ENCODE data around the gene SCYGR2.

GRCh38 chr2:227582369-227582768 is 16.3 kb upstream of the SCYGR2 start:
- no peak for TF ChIP-seq CTCF (IDR thresholded peaks at IDR 0.05)
- no peak for TF ChIP-seq ZNF121 (CRISPR knock-in tag; IDR thresholded peaks at IDR 0.05)
- TF ChIP-seq JUN (CRISPR knock-in tag; IDR thresholded peaks at IDR 0.05), result no peak
- TF ChIP-seq FOXJ3 (CRISPR knock-in tag; IDR thresholded peaks at IDR 0.05; ENCODE audit: borderline replicate concordance), result no peak
- no peak for TF ChIP-seq ZNF512 (CRISPR knock-in tag; IDR thresholded peaks at IDR 0.05; ENCODE audit: borderline replicate concordance)
- no peak for TF ChIP-seq E2F5 (CRISPR knock-in tag; IDR thresholded peaks at IDR 0.05)
- TF ChIP-seq OVOL2 (CRISPR knock-in tag; IDR thresholded peaks at IDR 0.05; ENCODE audit: borderline replicate concordance), result no peak
- TF ChIP-seq NR2C2 (CRISPR knock-in tag; IDR thresholded peaks at IDR 0.05), result no peak
- no peak for TF ChIP-seq MAX (CRISPR knock-in tag; IDR thresholded peaks at IDR 0.05)
- no peak for TF ChIP-seq SP1 (CRISPR knock-in tag; conservative IDR thresholded peaks at IDR 0.05)
- no peak for TF ChIP-seq CREM (CRISPR knock-in tag; IDR thresholded peaks at IDR 0.05)
- no peak for TF ChIP-seq USF1 (CRISPR knock-in tag; IDR thresholded peaks at IDR 0.05)
- TF ChIP-seq E2F1 (CRISPR knock-in tag; IDR thresholded peaks at IDR 0.05), result no peak
- no peak for TF ChIP-seq USF2 (CRISPR knock-in tag; IDR thresholded peaks at IDR 0.05)

Measured in WTC11 (cell line).